Mesenchymal stem cell (in vitro differentiated cells and primary cell): ENCODE measurements around the gene PIGQ.

ENCODE experiments used
- DNase-seq: peaks from one replicate; pipeline ENCODE4 v3.0.0-alpha.2; 2013
- H2AFZ ChIP-seq: one replicate; pipeline ENCODE4 v1.6.1; 2013; ENCODE audit warnings: low read depth, mild to moderate bottlenecking, control low read depth, inconsistent platforms, low read length, moderate library complexity
- H2AK5ac ChIP-seq: 2 replicates; pipeline ENCODE4 v1.6.1; 2013; ENCODE audit warnings: low read length, moderate library complexity, mild to moderate bottlenecking, inconsistent platforms; ENCODE audit not compliant: severe bottlenecking
- H2BK120ac ChIP-seq: one replicate; pipeline ENCODE4 v1.6.1; 2013; ENCODE audit warnings: low read depth, mild to moderate bottlenecking, inconsistent platforms, low read length, moderate library complexity
- H2BK12ac ChIP-seq, 2 experiments: one replicate each; pipeline ENCODE4 v1.6.1; 2013; ENCODE audit warnings: inconsistent platforms in 2 of 2, low read length in 2 of 2, mild to moderate bottlenecking in 2 of 2, moderate library complexity in 2 of 2, control low read depth in 1 of 2
- H2BK15ac ChIP-seq: one replicate; pipeline ENCODE4 v1.6.1; 2013; ENCODE audit warnings: mild to moderate bottlenecking, low read depth, inconsistent platforms; ENCODE audit not compliant: poor library complexity, severe bottlenecking
- H2BK5ac ChIP-seq: 2 replicates; pipeline ENCODE4 v1.6.1; 2013; ENCODE audit warnings: low read depth, mild to moderate bottlenecking, low read length, control low read depth, inconsistent platforms; ENCODE audit not compliant: poor library complexity, severe bottlenecking
- H3K14ac ChIP-seq, 2 experiments: one replicate each; pipeline ENCODE4 v1.6.1; 2013; ENCODE audit warnings: inconsistent platforms in 2 of 2, low read length in 2 of 2, control low read depth in 1 of 2, mild to moderate bottlenecking in 1 of 2, moderate library complexity in 1 of 2
- H3K18ac ChIP-seq, 2 experiments: one replicate each; pipeline ENCODE4 v1.6.1; 2013; ENCODE audit warnings: inconsistent platforms in 2 of 2, low read length in 2 of 2, control low read depth in 1 of 2, low read depth in 1 of 2, mild to moderate bottlenecking in 1 of 2
- H3K23ac ChIP-seq, 2 experiments: one replicate each; pipeline ENCODE4 v1.6.1; 2013; ENCODE audit warnings: inconsistent platforms in 2 of 2, low read length in 2 of 2, mild to moderate bottlenecking in 2 of 2, moderate library complexity in 2 of 2, control low read depth in 1 of 2
- H3K27ac ChIP-seq: 2 replicates; pipeline ENCODE4 v1.5.1; 2013; ENCODE audit warnings: mild to moderate bottlenecking, moderate library complexity, low read length, control low read depth, inconsistent platforms; ENCODE audit not compliant: poor library complexity, severe bottlenecking
- H3K27me3 ChIP-seq, 2 experiments: 2 replicates each; pipeline versions ENCODE4 v1.6.1 to v1.7.0; 2013; ENCODE audit warnings: low read length in 2 of 2, mild to moderate bottlenecking in 2 of 2, moderate library complexity in 2 of 2, control low read depth in 1 of 2, inconsistent platforms in 1 of 2; ENCODE audit not compliant: control insufficient read depth in 1 of 2, insufficient read depth in 1 of 2
- H3K36me3 ChIP-seq, 2 experiments: 2 replicates each; pipeline versions ENCODE4 v1.6.1 to v1.7.0; 2013; ENCODE audit warnings: low read length in 2 of 2, control low read depth in 1 of 2, inconsistent platforms in 1 of 2, low read depth in 1 of 2, mild to moderate bottlenecking in 1 of 2; ENCODE audit not compliant: insufficient read depth in 2 of 2, control insufficient read depth in 1 of 2
- H3K4ac ChIP-seq, 2 experiments: one replicate each; pipeline ENCODE4 v1.6.1; 2013; ENCODE audit warnings: inconsistent platforms in 2 of 2, low read length in 2 of 2, mild to moderate bottlenecking in 2 of 2, moderate library complexity in 2 of 2, control low read depth in 1 of 2, low read depth in 1 of 2
- H3K4me1 ChIP-seq: 2 replicates; pipeline ENCODE4 v1.6.1; 2013; ENCODE audit warnings: low read depth, low read length, control low read depth; ENCODE audit not compliant: control insufficient read depth, insufficient read depth
- H3K4me2 ChIP-seq: 2 replicates; pipeline ENCODE4 v1.6.1; 2013; ENCODE audit warnings: low read length, mild to moderate bottlenecking, inconsistent platforms; ENCODE audit not compliant: poor library complexity, severe bottlenecking
- H3K4me3 ChIP-seq, 2 experiments: 2 replicates each; pipeline versions ENCODE4 v1.5.1 to v1.7.0; 2013; ENCODE audit warnings: low read length in 2 of 2, mild to moderate bottlenecking in 2 of 2, control low read depth in 1 of 2, low read depth in 1 of 2; ENCODE audit not compliant: insufficient read depth in 1 of 2
- H3K79me1 ChIP-seq: replicated peaks from 2 replicates; pipeline ENCODE4 v1.6.1; 2013; ENCODE audit warnings: mild to moderate bottlenecking, control low read depth, low read length, inconsistent platforms; ENCODE audit not compliant: poor library complexity, severe bottlenecking
- H3K9ac ChIP-seq: 2 replicates; pipeline ENCODE4 v1.7.0; 2013; ENCODE audit warnings: mild to moderate bottlenecking, low read length, moderate library complexity
- H3K9me3 ChIP-seq: 2 replicates; pipeline ENCODE4 v1.7.0; 2013; ENCODE audit warnings: mild to moderate bottlenecking, low read length; ENCODE audit not compliant: control insufficient read depth
- H4K8ac ChIP-seq: one replicate; pipeline ENCODE4 v1.6.1; 2013; ENCODE audit warnings: inconsistent platforms, mild to moderate bottlenecking, low read length, moderate library complexity
- H4K91ac ChIP-seq: one replicate; pipeline ENCODE4 v1.6.1; 2013; ENCODE audit warnings: mild to moderate bottlenecking, low read length, inconsistent platforms
- WGBS: methylation state at CpG from one replicate; pipeline ENCODE4 v1.1.7; 2013; ENCODE audit warnings: mixed read lengths; 5-methylcytosine and 5-hydroxymethylcytosine counted together

The PIGQ gene

GRCh38 chr16:531494-532125 lies 38.2 kb upstream of the PIGQ start:
- H3K14ac ChIP-seq = no peak overlapping the region
- no peak overlapping the region for H3K4ac ChIP-seq
- no peak overlapping the region for H3K4me3 ChIP-seq
- H2BK12ac ChIP-seq = no peak overlapping the region
- H3K9me3 ChIP-seq = no peaks in the 10 kb centered on the region
- peaks cover 60% of the 10 kb centered on the region for H3K4me1 ChIP-seq
- H3K18ac ChIP-seq = no peak overlapping the region
- no peak overlapping the region for H2BK120ac ChIP-seq
- 93% methylated on average over 14 of the region's 16 CpGs for WGBS
- no peak overlapping the region for H3K9ac ChIP-seq
- H3K79me1 ChIP-seq = peaks cover 11% of the 10 kb centered on the region
- no peak overlapping the region for H2AK5ac ChIP-seq
- H3K27me3 ChIP-seq = no peaks in the 10 kb centered on the region
- H3K4me2 ChIP-seq = no peak overlapping the region
- H2BK5ac ChIP-seq = no peak overlapping the region
- H2AFZ ChIP-seq = no peak overlapping the region
- H4K91ac ChIP-seq = no peak overlapping the region
- no peak for DNase-seq
- H4K8ac ChIP-seq = no peak overlapping the region
- H3K27ac ChIP-seq = no peak overlapping the region
- peak overlapping the region in 1 of 2 experiments; percentile 9 for H3K23ac ChIP-seq
- H3K36me3 ChIP-seq = peaks cover 11 to 44% of the 10 kb centered on the region in 2 experiments
- no peak overlapping the region for H2BK15ac ChIP-seq

- H3K9me3 ChIP-seq = no peaks in the 10 kb centered on the region
- H3K27me3 ChIP-seq = no peaks in the 10 kb centered on the region
- no peak overlapping the region for H3K14ac ChIP-seq
- no peak overlapping the region for H3K23ac ChIP-seq
- H4K91ac ChIP-seq = no peak overlapping the region
- no peak overlapping the region for H4K8ac ChIP-seq
- no peak overlapping the region for H2AK5ac ChIP-seq
- no peak overlapping the region for H3K4me2 ChIP-seq
- no peak overlapping the region for H2BK12ac ChIP-seq
- no peak overlapping the region for H3K4ac ChIP-seq
- no peak overlapping the region for H2BK120ac ChIP-seq
- H2BK15ac ChIP-seq = no peak overlapping the region
- no peak overlapping the region for H3K18ac ChIP-seq
- H2AFZ ChIP-seq = no peak overlapping the region
- no peak overlapping the region for H3K27ac ChIP-seq
- DNase-seq = no peak
- H3K4me1 ChIP-seq = peaks cover 71% of the 10 kb centered on the region
- H2BK5ac ChIP-seq = no peak overlapping the region
- peaks cover 18 to 63% of the 10 kb centered on the region in 2 experiments for H3K36me3 ChIP-seq
- no peak overlapping the region for H3K9ac ChIP-seq
- peaks cover 25% of the 10 kb centered on the region for H3K79me1 ChIP-seq
- WGBS = 87% methylated on average over 30 of the region's 30 CpGs
- no peak overlapping the region for H3K4me3 ChIP-seq
Observed at GRCh38 chr16:533391-534123, 36.2 kb upstream of the PIGQ start.

GRCh38 chr16:534135-534534 lies 35.6 kb upstream of the PIGQ start:
- no peak overlapping the region for H3K9ac ChIP-seq
- no peak for DNase-seq
- H3K23ac ChIP-seq = no peak overlapping the region
- H3K18ac ChIP-seq = no peak overlapping the region
- H2BK120ac ChIP-seq = no peak overlapping the region
- H4K91ac ChIP-seq = no peak overlapping the region
- no peak overlapping the region for H2AK5ac ChIP-seq
- H3K4ac ChIP-seq = no peak overlapping the region
- H3K4me1 ChIP-seq = peaks cover 67% of the 10 kb centered on the region
- H3K14ac ChIP-seq = no peak overlapping the region
- H2BK5ac ChIP-seq = no peak overlapping the region
- no peak overlapping the region for H2BK15ac ChIP-seq
- no peaks in the 10 kb centered on the region for H3K9me3 ChIP-seq
- no peak overlapping the region for H3K27ac ChIP-seq
- H3K4me2 ChIP-seq = no peak overlapping the region
- no peaks in the 10 kb centered on the region for H3K27me3 ChIP-seq
- peaks cover 27% of the 10 kb centered on the region for H3K79me1 ChIP-seq
- no peak overlapping the region for H3K4me3 ChIP-seq
- H3K36me3 ChIP-seq = peaks cover 18 to 69% of the 10 kb centered on the region in 2 experiments
- no peak overlapping the region for H2AFZ ChIP-seq
- H2BK12ac ChIP-seq = no peak overlapping the region
- H4K8ac ChIP-seq = no peak overlapping the region
- 93% methylated on average over 21 of the region's 21 CpGs for WGBS

- peak overlapping the region in 1 of 2 experiments; percentile 36 for H3K4me3 ChIP-seq
- H3K9ac ChIP-seq = peak overlapping the region; percentile 39
- no peak for DNase-seq
- H3K36me3 ChIP-seq = peaks cover 12 to 62% of the 10 kb centered on the region in 2 experiments
- no peaks in the 10 kb centered on the region for H3K27me3 ChIP-seq
- no peak overlapping the region for H3K23ac ChIP-seq
- peak overlapping the region in 1 of 2 experiments; percentile 61 for H3K18ac ChIP-seq
- peak overlapping the region in 1 of 2 experiments; percentile 5 for H3K14ac ChIP-seq
- H3K4me2 ChIP-seq = peak overlapping the region; percentile 30
- H2BK5ac ChIP-seq = no peak overlapping the region
- H3K27ac ChIP-seq = no peak overlapping the region
- WGBS = 94% methylated on average over 27 of the region's 27 CpGs
- H3K79me1 ChIP-seq = peaks cover 31% of the 10 kb centered on the region
- no peak overlapping the region for H2BK120ac ChIP-seq
- no peak overlapping the region for H2BK15ac ChIP-seq
- H3K4me1 ChIP-seq = peaks cover 67% of the 10 kb centered on the region
- peak overlapping the region; percentile 1 to 64 for H2BK12ac ChIP-seq
- H2AK5ac ChIP-seq = no peak overlapping the region
- peak overlapping the region in 1 of 2 experiments; percentile 22 for H3K4ac ChIP-seq
- H3K9me3 ChIP-seq = no peaks in the 10 kb centered on the region
- no peak overlapping the region for H4K8ac ChIP-seq
- H4K91ac ChIP-seq = peak overlapping the region; percentile 36
- H2AFZ ChIP-seq = no peak overlapping the region
Observed at GRCh38 chr16:534856-535445, 34.8 kb upstream of the PIGQ start.
